GM18909 (cell line): ENCODE measurements around the gene TSTD1.
A peak's percentile ranks its signal among the peaks of the same experiment; 100 is the strongest.
"Not testable (repeated sequence)": the region's sequence is repeated elsewhere in the genome, so short reads cannot be mapped to it uniquely, and the experiment has no call there.

Source experiments
- ATAC-seq: cut with Tn5 transposase; IDR thresholded peaks from one replicate; pipeline ENCODE4 v1.9.1; 2021; ENCODE audit warnings: mild to moderate bottlenecking; ENCODE audit not compliant: unreplicated experiment, poor library complexity

Gene TSTD1

GRCh38 chr1:161044535-161044907 is 5.8 kb upstream of the TSTD1 start:
- ATAC-seq = no peak

DNA sequence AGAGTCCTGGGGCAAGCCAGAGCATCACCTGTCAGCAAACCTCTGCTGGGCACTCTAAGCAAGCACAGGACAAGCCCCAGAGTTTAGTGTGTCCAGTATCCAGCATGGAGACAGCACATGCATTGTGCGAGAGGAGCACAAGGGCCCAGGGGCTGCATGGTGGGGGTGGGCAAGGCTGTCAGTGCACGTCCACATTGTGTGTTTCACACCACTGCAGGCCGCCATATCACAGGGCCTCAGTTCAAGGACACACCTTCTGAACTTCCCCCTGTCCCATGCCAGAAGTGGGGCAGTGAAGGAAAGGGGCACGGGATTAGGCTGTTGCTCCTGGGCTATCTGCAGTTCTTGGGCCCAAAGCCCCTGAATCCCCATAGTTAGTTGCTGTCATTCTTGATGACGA is 782 bp upstream of the TSTD1 start:
- no peak for ATAC-seq

- ATAC-seq = no peak
These were observed 386 bp upstream of the TSTD1 start for GRCh38 chr1:161039154-161039545.

GRCh38 chr1:161037661-161038522 is 872 bp downstream of the TSTD1 start:
- no peak for ATAC-seq

DNA sequence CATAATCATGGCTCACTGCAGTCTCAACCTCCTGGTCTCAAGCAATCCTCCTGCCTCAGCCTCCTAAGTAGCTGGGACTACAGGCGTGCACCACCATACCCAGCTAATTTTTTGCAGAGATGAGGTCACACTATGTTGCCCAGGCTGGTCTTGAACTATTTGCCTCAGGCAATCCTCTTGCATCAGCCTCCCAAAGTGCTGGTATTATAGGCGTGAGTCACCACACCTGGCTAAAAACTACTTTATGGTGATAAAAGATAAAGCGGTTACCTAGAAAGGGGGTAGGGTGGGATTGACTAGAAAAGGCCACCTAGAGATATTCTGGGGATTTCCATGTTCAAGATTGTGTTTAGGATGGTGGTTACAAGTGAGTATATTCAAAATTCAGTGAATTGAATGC is 5.0 kb downstream of the TSTD1 start:
- no peak for ATAC-seq

DNA sequence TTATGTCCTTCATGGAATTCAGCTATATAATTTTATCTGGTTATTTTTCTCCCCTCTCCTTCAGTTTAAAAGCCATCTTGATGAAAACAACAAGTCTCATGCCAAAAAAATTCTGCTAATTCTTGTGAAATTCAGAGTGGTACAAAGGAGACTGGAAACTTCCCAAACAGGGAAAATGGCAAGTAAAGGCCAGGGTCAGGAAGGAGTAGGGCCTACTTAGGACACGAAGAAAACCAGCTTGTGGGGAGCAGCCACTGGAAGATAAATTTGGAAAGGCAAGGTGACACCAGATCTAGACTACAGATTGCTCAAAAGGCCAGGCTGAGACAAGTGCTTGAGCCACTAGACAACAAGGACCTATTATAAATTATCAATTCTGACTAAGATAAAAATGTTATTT is 6.4 kb downstream of the TSTD1 start:
- no peak for ATAC-seq

DNA sequence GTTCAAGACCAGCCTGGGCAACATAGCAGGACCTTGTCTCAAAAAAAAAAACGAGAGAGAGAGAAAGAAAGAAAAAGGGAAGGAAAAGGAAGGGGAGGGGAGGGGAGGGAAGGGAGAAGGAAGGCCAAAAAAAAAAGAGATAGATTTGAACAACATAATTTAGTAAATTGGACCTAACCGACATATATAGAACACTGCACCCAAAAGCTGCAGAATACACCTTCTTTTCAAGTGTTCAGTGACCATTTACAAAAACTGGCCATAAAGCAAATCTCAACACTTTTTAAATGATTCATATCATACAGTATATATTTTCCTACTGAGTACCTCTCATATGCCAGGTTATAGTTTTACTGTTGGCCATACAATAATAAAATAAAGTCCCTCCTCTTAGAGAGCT is 6.9 kb downstream of the TSTD1 start:
- ATAC-seq = no peak

DNA sequence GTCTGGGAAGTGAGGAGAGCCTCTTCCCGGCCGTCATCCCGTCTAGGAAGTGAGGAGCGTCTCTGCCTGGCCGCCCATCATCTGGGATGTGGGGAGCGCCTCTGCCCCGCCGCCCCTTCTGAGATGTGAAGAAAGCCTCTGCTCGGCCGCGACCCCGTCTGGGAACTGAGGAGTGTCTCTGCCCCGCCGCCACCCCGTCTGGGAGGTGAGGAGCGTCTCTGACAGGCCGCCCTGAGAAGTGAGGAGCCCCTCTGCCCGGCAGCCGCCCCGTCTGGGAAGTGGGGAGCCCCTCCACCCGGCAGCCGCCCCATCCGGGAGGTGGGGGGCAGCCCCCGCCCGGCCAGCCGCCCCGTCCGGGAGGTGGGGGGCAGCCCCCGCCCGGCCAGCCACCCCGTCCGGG is 9.3 kb downstream of the TSTD1 start:
- ATAC-seq = not testable (repeated sequence)

- ATAC-seq = not testable (repeated sequence)
These were observed 11.8 kb downstream of the TSTD1 start for GRCh38 chr1:161026954-161027353.

DNA sequence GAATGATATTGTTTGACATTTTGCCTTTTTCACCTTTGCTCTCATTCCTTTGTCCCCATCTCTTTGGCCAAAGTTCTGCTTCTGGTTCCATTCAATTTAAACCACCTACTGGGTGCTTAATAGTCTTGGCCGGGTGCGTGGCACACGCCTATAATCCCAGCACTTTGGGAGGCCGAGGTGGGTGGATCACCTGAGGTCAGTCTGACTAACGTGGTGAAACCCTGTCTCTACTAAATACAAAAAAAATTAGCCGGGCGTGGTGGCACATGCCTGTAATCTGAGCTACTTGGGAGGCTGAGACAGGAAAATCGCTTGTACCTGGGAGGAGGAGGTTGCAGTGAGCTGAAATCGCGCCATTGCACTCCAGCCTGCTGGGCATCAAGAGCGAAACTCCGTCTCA is 16.3 kb downstream of the TSTD1 start:
- not testable (repeated sequence) for ATAC-seq

GRCh38 chr1:161021970-161022353 is 16.8 kb downstream of the TSTD1 start:
- ATAC-seq = no peak

DNA sequence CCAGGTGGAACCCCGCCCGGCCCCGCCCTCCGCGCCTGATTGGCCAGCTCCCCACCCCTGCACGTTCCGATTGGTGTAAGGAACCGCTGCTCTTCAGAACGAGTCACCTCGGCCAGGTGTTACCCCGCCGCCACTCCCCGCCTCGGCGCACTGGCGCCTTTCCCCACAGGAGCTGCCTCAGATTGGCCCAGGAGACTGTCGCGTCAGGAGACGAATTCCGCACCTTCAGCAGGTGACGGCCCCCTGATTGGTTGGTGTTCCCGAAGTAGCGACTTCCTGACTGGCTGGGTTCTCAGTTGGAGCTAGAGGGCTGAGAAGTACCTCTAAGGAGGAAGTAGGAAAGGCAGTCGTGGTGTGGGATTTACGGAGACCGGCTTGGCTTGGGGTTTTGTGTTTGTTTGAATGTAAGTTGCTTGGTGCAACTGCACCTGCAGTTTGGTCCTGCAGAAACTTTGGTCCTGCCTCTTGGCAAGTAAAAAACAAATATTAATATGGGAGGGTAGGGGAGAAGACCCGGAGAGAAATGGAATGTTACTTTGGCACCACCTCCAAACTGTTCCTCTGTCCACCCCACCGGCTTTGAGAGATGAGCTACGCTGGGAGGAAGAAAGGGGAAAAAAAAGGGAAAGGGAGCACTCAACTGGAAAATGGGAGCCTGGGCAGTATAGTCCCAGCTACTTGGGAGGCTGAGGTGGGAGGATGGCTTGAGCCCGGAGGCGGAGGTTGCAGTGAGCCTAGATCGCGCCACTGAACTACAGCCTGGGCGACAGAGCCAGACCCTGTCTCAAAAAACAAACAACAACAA is 17.4 kb downstream of the TSTD1 start:
- ATAC-seq = peak; percentile 90

GRCh38 chr1:161020509-161021164 is 18.1 kb downstream of the TSTD1 start, which contains the start of gene F11R:
Gene F11R (minus strand): TSS chr1:161021152. CDS start chr1:161021073, 79 bp downstream.
- peak; percentile 46 for ATAC-seq

GRCh38 chr1:161019751-161020495 is 18.8 kb downstream of the TSTD1 start:
- no peak for ATAC-seq

DNA sequence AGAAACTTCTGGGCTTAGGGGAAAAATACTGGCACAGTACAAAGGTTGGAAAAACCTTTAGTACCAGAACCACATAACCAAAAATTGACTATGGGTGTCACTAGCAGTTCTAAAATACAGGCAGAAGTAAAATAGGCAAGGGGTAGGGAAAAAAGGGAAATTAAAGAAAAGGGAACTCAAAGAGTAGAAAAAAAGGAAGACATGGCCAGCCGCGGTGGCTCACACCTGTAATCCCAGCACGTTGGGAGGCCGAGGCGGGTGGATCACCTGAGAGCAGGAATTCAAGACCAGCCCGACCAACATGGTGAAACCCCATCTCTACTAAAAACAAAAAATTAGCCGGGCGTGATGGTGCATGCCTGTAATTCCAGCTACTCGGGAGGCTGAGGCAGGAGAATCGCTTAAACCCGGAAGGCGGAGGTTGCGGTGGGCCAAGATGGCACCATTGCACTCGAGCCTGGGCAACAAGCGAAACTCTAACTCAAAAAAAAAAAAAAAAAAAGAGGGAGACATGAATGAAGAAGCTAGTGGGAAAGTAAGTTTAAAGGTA is 19.6 kb downstream of the TSTD1 start:
- ATAC-seq = not testable (repeated sequence)

DNA sequence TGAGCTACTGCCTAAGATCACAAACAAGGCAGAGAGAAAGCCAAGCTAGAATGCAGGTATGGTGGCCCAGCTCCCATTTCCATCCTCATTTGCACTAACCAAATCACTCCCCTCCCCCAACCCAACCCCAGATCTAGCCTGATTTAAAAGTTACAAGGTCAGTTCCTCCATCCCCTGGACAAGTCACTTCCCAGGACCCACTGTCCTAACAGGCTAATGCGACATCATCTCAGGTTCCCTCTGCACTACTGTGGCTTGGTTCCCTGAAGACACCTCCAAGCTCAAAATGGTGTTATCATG is 20.2 kb downstream of the TSTD1 start:
- no peak for ATAC-seq

GRCh38 chr1:161017756-161018630 is 20.8 kb downstream of the TSTD1 start:
- no peak for ATAC-seq

GRCh38 chr1:161017181-161017580 is 21.6 kb downstream of the TSTD1 start:
- ATAC-seq = not testable (repeated sequence)

DNA sequence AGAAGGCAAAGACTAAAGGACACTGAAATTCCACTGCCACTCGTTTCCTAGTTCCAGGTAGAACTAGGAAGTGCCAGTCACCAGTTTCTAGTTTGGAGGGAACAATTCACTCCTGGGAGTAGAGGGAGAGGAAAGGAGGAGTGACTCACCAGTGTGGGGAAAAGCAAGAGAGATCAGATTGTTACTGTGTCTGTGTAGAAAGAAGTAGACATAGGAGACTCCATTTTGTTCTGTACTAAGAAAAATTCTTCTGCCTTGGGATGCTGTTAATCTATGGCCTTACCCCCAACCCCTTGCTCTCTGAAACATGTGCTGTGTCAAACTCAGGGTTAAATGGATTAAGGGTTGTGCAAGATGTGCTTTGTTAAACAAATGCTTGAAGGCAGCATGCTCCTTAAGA is 22.1 kb downstream of the TSTD1 start:
- not testable (repeated sequence) for ATAC-seq
